Breast epithelium (tissue), 4 donors: Measurements from ENCODE around the gene PTRH2. TPM values are rescaled to one million over a fixed set of nuclear protein-coding genes. Genes with fewer than 3 reads are reported as not detected.

Experiments used
- DNase-seq, 2 donors: peaks; one replicate each; pipeline ENCODE4 v3.0.0-alpha.2; 2019; ENCODE audit warnings: low spot score in 2 of 2
- H3K27ac ChIP-seq, 2 donors: fragments of 200-600 bp; sonication (generic) in 1 of 2; one replicate each; pipeline ENCODE4 v1.5.1; 2016 to 2019; ENCODE audit warnings: mild to moderate bottlenecking in 1 of 2
- H3K27me3 ChIP-seq, 2 donors: fragments of 200-600 bp; sonication (generic) in 1 of 2; one replicate each; pipeline versions ENCODE4 v1.5.1 to v1.6.0; 2017 to 2019; ENCODE audit warnings: control low read depth in 1 of 2, mild to moderate bottlenecking in 1 of 2
- H3K36me3 ChIP-seq: fragments of 200-600 bp; one replicate; pipeline ENCODE4 v1.5.1; 2019
- H3K4me1 ChIP-seq, 2 donors: fragments of 200-600 bp; sonication (generic); one replicate each; pipeline ENCODE4 v1.5.1; 2016 to 2019; ENCODE audit warnings: control low read depth in 1 of 2
- H3K4me3 ChIP-seq, 3 donors: fragments of 200-600 bp; sonication (generic); 1 replicate in 2 of 3; 2 replicates in 1 of 3; pipeline ENCODE4 v1.5.1; 2016 to 2019; ENCODE audit warnings: mild to moderate bottlenecking in 3 of 3, moderate library complexity in 2 of 3
- H3K9me3 ChIP-seq, 2 donors: fragments of 200-600 bp; sonication (generic) in 1 of 2; one replicate each; pipeline ENCODE4 v1.5.1; 2016 to 2019; ENCODE audit warnings: control low read depth in 1 of 2
- CTCF ChIP-seq, 3 donors: fragments of 450-650 bp; IDR thresholded peaks; one replicate each; pipeline ENCODE4 v1.5.1; 2016 to 2017; ENCODE audit warnings: antibody characterized with exemption in 3 of 3, mild to moderate bottlenecking in 3 of 3, moderate library complexity in 3 of 3
- POLR2A ChIP-seq: fragments of 450-650 bp; IDR thresholded peaks from one replicate; pipeline ENCODE4 v1.6.1; 2016; ENCODE audit warnings: antibody characterized with exemption, mild to moderate bottlenecking, moderate library complexity
- POLR2AphosphoS5 ChIP-seq, 3 donors: sonication (generic); formaldehyde crosslinking; IDR thresholded peaks; one replicate each; pipeline ENCODE4 v1.6.1; 2017; ENCODE audit warnings: antibody characterized with exemption in 3 of 3
- intact Hi-C: fragments of 100-400 bp; cut with DNase I; formaldehyde crosslinking; loops from one replicate; pipeline ENCODE4 v1.15.1; 2023; ENCODE audit warnings: low total_unique reads
- total RNA-seq, 3 donors: library from RNA; depleted of rRNA; stranded (reverse); fragments of >200 nt; gene quantifications; one replicate each; pipeline ENCODE4 v1.1.0, GENCODE V29; 2016

The PTRH2 gene
- total RNA-seq, 3 donors from 2014 or later = 21.0 to 27.7 (median 26.5) TPM

GRCh38 chr17:59722623-59723022, 15.4 kb upstream of the PTRH2 start:
- no peak for DNase-seq
- peak overlapping the region in 1 of 2 donors; percentile 70 for H3K27ac ChIP-seq
- H3K9me3 ChIP-seq = no peaks in the 10 kb centered on the region
- no peak for TF ChIP-seq CTCF (IDR thresholded peaks at IDR 0.05)
- no peak for TF ChIP-seq POLR2A
- no peak for TF ChIP-seq POLR2AphosphoS5 (IDR thresholded peaks at IDR 0.05)
- H3K4me3 ChIP-seq = no peak overlapping the region
- H3K36me3 ChIP-seq = no peaks in the 10 kb centered on the region
- peaks cover 0 to 2% of the 10 kb centered on the region in 2 donors for H3K4me1 ChIP-seq
- intact Hi-C loops = no loop called here
- H3K27me3 ChIP-seq = no peaks in the 10 kb centered on the region

- H3K27ac ChIP-seq = no peak overlapping the region
- no peak overlapping the region for H3K4me3 ChIP-seq
- no peaks in the 10 kb centered on the region for H3K27me3 ChIP-seq
- no peaks in the 10 kb centered on the region for H3K9me3 ChIP-seq
- DNase-seq = no peak
- no peaks in the 10 kb centered on the region for H3K4me1 ChIP-seq
- intact Hi-C loops = no loop called here
- no peaks in the 10 kb centered on the region for H3K36me3 ChIP-seq
- TF ChIP-seq POLR2AphosphoS5 (IDR thresholded peaks at IDR 0.05) = no peak
- TF ChIP-seq CTCF (IDR thresholded peaks at IDR 0.05) = no peak
- TF ChIP-seq POLR2A = no peak
Observed at GRCh38 chr17:59719526-59719925, 12.3 kb upstream of the PTRH2 start.

GRCh38 chr17:59716427-59716826, 9.2 kb upstream of the PTRH2 start:
- Histone ChIP-seq H3K36me3 (no peaks in the 10 kb centered on the region), H3K27me3 (no peaks in the 10 kb centered on the region), H3K9me3 (no peaks in the 10 kb centered on the region), H3K4me1 (no peaks in the 10 kb centered on the region), H3K4me3 (no peak overlapping the region), H3K27ac (no peak overlapping the region)
- TF ChIP-seq POLR2AphosphoS5 (IDR thresholded peaks at IDR 0.05) = no peak
- no peak for TF ChIP-seq POLR2A
- TF ChIP-seq CTCF (IDR thresholded peaks at IDR 0.05) = no peak
- intact Hi-C loops = no loop called here
- DNase-seq = no peak

GRCh38 chr17:59714255-59714654, 7.0 kb upstream of the PTRH2 start:
- DNase-seq = no peak
- Histone ChIP-seq H3K4me3 (no peak overlapping the region), H3K36me3 (no peaks in the 10 kb centered on the region), H3K27me3 (no peaks in the 10 kb centered on the region), H3K27ac (no peak overlapping the region), H3K4me1 (peaks cover 0 to under 1% of the 10 kb centered on the region in 2 donors), H3K9me3 (no peaks in the 10 kb centered on the region)
- intact Hi-C loops = no loop called here
- no peak for TF ChIP-seq CTCF (IDR thresholded peaks at IDR 0.05)

GRCh38 chr17:59712862-59713261, 5.6 kb upstream of the PTRH2 start:
- TF ChIP-seq POLR2A (no peak), CTCF (IDR thresholded peaks at IDR 0.05) (no peak), POLR2AphosphoS5 (IDR thresholded peaks at IDR 0.05) (no peak)

More at GRCh38 chr17:59712862-59713261, 5.6 kb upstream of the PTRH2 start:
- Histone ChIP-seq H3K27me3 (no peaks in the 10 kb centered on the region), H3K27ac (no peak overlapping the region), H3K4me3 (no peak overlapping the region), H3K9me3 (no peaks in the 10 kb centered on the region), H3K4me1 (peaks cover 0 to 10% of the 10 kb centered on the region in 2 donors), H3K36me3 (no peaks in the 10 kb centered on the region)
- intact Hi-C loops = no loop called here
- DNase-seq = no peak
